ENCODE measurements around the gene PARN.
"Not testable (repeated sequence)": the region's sequence is repeated elsewhere in the genome, so short reads cannot be mapped to it uniquely, and the experiment has no call there.

Gene PARN

GRCh38 chr16:14427371-14427948 lies 202.6 kb downstream of the PARN start:
- no peak for FAIRE-seq

GRCh38 chr16:14424595-14424994 lies 205.5 kb downstream of the PARN start:
- FAIRE-seq: no peak

GRCh38 chr16:14423344-14423743 lies 206.7 kb downstream of the PARN start:
- FAIRE-seq: no peak

- FAIRE-seq: no peak
Measured at GRCh38 chr16:14420721-14421488, 209.2 kb downstream of the PARN start.

- FAIRE-seq: not testable (repeated sequence)
Measured at GRCh38 chr16:14420243-14420642, 209.8 kb downstream of the PARN start.

GRCh38 chr16:14419817-14420216 lies 210.2 kb downstream of the PARN start:
- FAIRE-seq: no peak

- FAIRE-seq: no peak
Measured at GRCh38 chr16:14418795-14419225, 211.2 kb downstream of the PARN start.

GRCh38 chr16:14416184-14416583 lies 213.9 kb downstream of the PARN start:
- FAIRE-seq: no peak

- no peak for FAIRE-seq
Measured at GRCh38 chr16:14415291-14415690, 214.8 kb downstream of the PARN start.

- FAIRE-seq: no peak
Measured at GRCh38 chr16:14409563-14409962, 220.5 kb downstream of the PARN start.

- no peak for FAIRE-seq
Measured at GRCh38 chr16:14407786-14408399, 222.2 kb downstream of the PARN start.

GRCh38 chr16:14405611-14406537 lies 224.2 kb downstream of the PARN start:
- no peak for FAIRE-seq

- FAIRE-seq: not testable (repeated sequence)
Measured at GRCh38 chr16:14403001-14403389, 227.1 kb downstream of the PARN start.

- FAIRE-seq: not testable (repeated sequence)
Measured at GRCh38 chr16:14402114-14403000, 227.7 kb downstream of the PARN start.

GRCh38 chr16:14401711-14402061 lies 228.4 kb downstream of the PARN start:
- not testable (repeated sequence) for FAIRE-seq

- FAIRE-seq: not testable (repeated sequence)
Measured at GRCh38 chr16:14400978-14401710, 228.9 kb downstream of the PARN start.

GRCh38 chr16:14400285-14400977 lies 229.6 kb downstream of the PARN start:
- FAIRE-seq: no peak

- no peak for FAIRE-seq
Measured at GRCh38 chr16:14399378-14400284, 230.4 kb downstream of the PARN start.

GRCh38 chr16:14398014-14398717 lies 231.9 kb downstream of the PARN start:
- FAIRE-seq: no peak

Data from colon (tissue), 2 donors.